Gastroesophageal sphincter (tissue), 4 donors: ENCODE measurements around the gene ABR. TPM values are rescaled to one million over a fixed set of nuclear protein-coding genes. Genes with fewer than 3 reads are reported as not detected.

Experiments used
- ATAC-seq: fragments of 150-250 bp; one replicate; pipeline ENCODE4 v1.9.1; 2016; ENCODE audit warnings: mild to moderate bottlenecking, moderate library complexity
- H3K27ac ChIP-seq, 4 donors: fragments of 200-600 bp; sonication (generic) in 3 of 4; 1 replicate in 3 of 4; 2 replicates in 1 of 4; pipeline ENCODE4 v1.5.1; 2016 to 2019
- H3K27me3 ChIP-seq: fragments of 200-600 bp; sonication (generic); one replicate; pipeline ENCODE4 v1.5.1; 2019
- H3K36me3 ChIP-seq, 2 donors: fragments of 200-600 bp; sonication (generic); one replicate each; pipeline ENCODE4 v1.5.1; 2019; ENCODE audit warnings: control low read depth in 1 of 2
- H3K4me1 ChIP-seq, 3 donors: fragments of 200-600 bp; sonication (generic); 1 replicate in 2 of 3; 2 replicates in 1 of 3; pipeline ENCODE4 v1.5.1; 2016 to 2019; ENCODE audit warnings: control low read depth in 2 of 3
- H3K4me3 ChIP-seq, 2 donors: fragments of 200-600 bp; sonication (generic); one replicate each; pipeline ENCODE4 v1.5.1; 2019; ENCODE audit warnings: mild to moderate bottlenecking in 1 of 2, moderate library complexity in 1 of 2
- H3K9me3 ChIP-seq, 3 donors: fragments of 200-600 bp; sonication (generic); one replicate each; pipeline ENCODE4 v1.5.1; 2017 to 2019; ENCODE audit warnings: control low read depth in 2 of 3
- CTCF ChIP-seq, 4 experiments: fragments of 200-600 bp in 2 of 4; fragments of 450-650 bp in 2 of 4; sonication (generic) in 1 of 4; IDR thresholded peaks; one replicate each; pipeline ENCODE4 v1.5.1; 2017 to 2019; ENCODE audit warnings: antibody characterized with exemption in 4 of 4, mild to moderate bottlenecking in 2 of 4, moderate library complexity in 2 of 4
- EP300 ChIP-seq: sonication (generic); formaldehyde crosslinking; IDR thresholded peaks from one replicate; pipeline ENCODE4 v1.6.1; 2017; ENCODE audit warnings: antibody characterized with exemption, mild to moderate bottlenecking
- POLR2A ChIP-seq, 2 donors: fragments of 450-650 bp; IDR thresholded peaks; one replicate each; pipeline ENCODE4 v1.6.1; 2017; ENCODE audit warnings: antibody characterized with exemption in 2 of 2, mild to moderate bottlenecking in 2 of 2, moderate library complexity in 1 of 2
- POLR2AphosphoS5 ChIP-seq: sonication (generic); formaldehyde crosslinking; IDR thresholded peaks from one replicate; pipeline ENCODE4 v1.6.1; 2017; ENCODE audit warnings: antibody characterized with exemption
- WGBS, 2 donors: methylation state at CpG; one replicate each; pipeline ENCODE4 v1.1.5; 2018; ENCODE audit warnings: low coverage in 1 of 2; 5-methylcytosine and 5-hydroxymethylcytosine counted together
- total RNA-seq, 4 donors: library from RNA; depleted of rRNA; stranded (reverse); fragments of >200 nt; gene quantifications; one replicate each; pipeline ENCODE4 v1.1.0, GENCODE V29; 2016

ABR gene
- total RNA-seq, 4 donors from 2014 or later, result 62.6 to 147 (median 114) TPM

GRCh38 chr17:1055751-1056645 lies 123.8 kb downstream of the ABR start:
- WGBS, 2 donors, result 18 to 33% methylated on average over 1 to 11 of the region's 22 CpGs
- Histone ChIP-seq H3K4me1 (peaks cover 0 to 18% (median 0%) of the 10 kb centered on the region in 3 donors), H3K27me3 (no peaks in the 10 kb centered on the region), H3K27ac (peak overlapping the region in 3 of 4 donors; percentile 18 to 60 (median 56)), H3K9me3 (no peaks in the 10 kb centered on the region), H3K36me3 (peaks cover 0 to 71% of the 10 kb centered on the region in 2 donors), H3K4me3 (no peak overlapping the region)
- TF ChIP-seq CTCF (IDR thresholded peaks at IDR 0.05), result peak in 3 of 4 experiments; percentile 82 to 85 (median 84)
- TF ChIP-seq EP300, result no peak
- peak; percentile 78 for ATAC-seq

- Histone ChIP-seq H3K4me1 (peaks cover 0 to 26% (median 0%) of the 10 kb centered on the region in 3 donors), H3K36me3 (peaks cover 0 to 66% of the 10 kb centered on the region in 2 donors), H3K27ac (peak overlapping the region in 1 of 4 donors; percentile 60), H3K9me3 (no peaks in the 10 kb centered on the region), H3K27me3 (no peaks in the 10 kb centered on the region), H3K4me3 (no peak overlapping the region)
- TF ChIP-seq EP300, result no peak
- WGBS, 2 donors, result 81 to 89% methylated on average over 8 to 9 of the region's 16 CpGs
- no peak for ATAC-seq
These were observed 124.5 kb downstream of the ABR start for GRCh38 chr17:1055231-1055630.

GRCh38 chr17:1054656-1055055 lies 125.1 kb downstream of the ABR start:
- no peak overlapping the region for H3K4me3 ChIP-seq
- H3K36me3 ChIP-seq, result peaks cover 0 to 66% of the 10 kb centered on the region in 2 donors
- no peaks in the 10 kb centered on the region for H3K9me3 ChIP-seq
- ATAC-seq, result no peak
- TF ChIP-seq CTCF (IDR thresholded peaks at IDR 0.05), result no peak
- no peak for TF ChIP-seq POLR2AphosphoS5
- no peak for TF ChIP-seq EP300
- TF ChIP-seq POLR2A (IDR thresholded peaks at IDR 0.05), result no peak
- WGBS, 2 donors, result 72% methylated on average over 4 of the region's 4 CpGs; no CpG with 5 or more reads in 1 of the 2 donors
- peaks cover 0 to 31% (median 0%) of the 10 kb centered on the region in 3 donors for H3K4me1 ChIP-seq
- no peak overlapping the region for H3K27ac ChIP-seq
- H3K27me3 ChIP-seq, result no peaks in the 10 kb centered on the region

- no peaks in the 10 kb centered on the region for H3K27me3 ChIP-seq
- H3K9me3 ChIP-seq, result no peaks in the 10 kb centered on the region
- no peak for ATAC-seq
- H3K27ac ChIP-seq, result peak overlapping the region in 3 of 4 donors; percentile 2 to 49 (median 2)
- 100% methylated on average over 1 to 4 of the region's 35 CpGs for WGBS, 2 donors
- TF ChIP-seq POLR2AphosphoS5, result no peak
- H3K4me1 ChIP-seq, result peaks cover 0 to 40% (median 0%) of the 10 kb centered on the region in 3 donors
- peaks cover 0 to 64% of the 10 kb centered on the region in 2 donors for H3K36me3 ChIP-seq
- H3K4me3 ChIP-seq, result no peak overlapping the region
These were observed 126.0 kb downstream of the ABR start for GRCh38 chr17:1053661-1054360.

- Histone ChIP-seq H3K4me1 (peaks cover 3 to 62% (median 15%) of the 10 kb centered on the region in 3 donors), H3K36me3 (peaks cover 0 to 49% of the 10 kb centered on the region in 2 donors), H3K27me3 (no peaks in the 10 kb centered on the region), H3K4me3 (no peak overlapping the region), H3K27ac (peak overlapping the region; percentile 10 to 93 (median 80)), H3K9me3 (no peaks in the 10 kb centered on the region)
- no peak for TF ChIP-seq POLR2A (IDR thresholded peaks at IDR 0.05)
- no peak for TF ChIP-seq EP300
- no peak for TF ChIP-seq CTCF (IDR thresholded peaks at IDR 0.05)
- TF ChIP-seq POLR2AphosphoS5, result no peak
- ATAC-seq, result no peak
- 66% methylated on average over 5 of the region's 33 CpGs; no CpG with 5 or more reads in 1 of the 2 donors for WGBS, 2 donors
These were observed 128.5 kb downstream of the ABR start for GRCh38 chr17:1050996-1051925.
